ENCODE results near the gene CACNA1E. TPM values are rescaled to one million over a fixed set of nuclear protein-coding genes. Genes with fewer than 3 reads are reported as not detected.

The CACNA1E gene
- total RNA-seq, 1 experiment from 2014 or later = 0.45 TPM

- ChIA-PET CTCF (no interaction called here), POLR2A (no interaction called here)
- Mint-ChIP-seq H3K36me3 (ENCODE audit: insufficient read depth, unreplicated experiment) (no peaks in the 10 kb centered on the region), H3K27ac (ENCODE audit: unreplicated experiment) (no peak overlapping the region), H3K4me3 (ENCODE audit: unreplicated experiment) (no peak overlapping the region), H3K27me3 (ENCODE audit: insufficient read depth, unreplicated experiment) (no peaks in the 10 kb centered on the region), H3K4me1 (ENCODE audit: low read depth, unreplicated experiment) (peaks cover 12% of the 10 kb centered on the region), H3K9me3 (ENCODE audit: unreplicated experiment) (no peaks in the 10 kb centered on the region)
- H3K4me3 ChIP-seq (ENCODE audit: low read depth, low read length) = no peak overlapping the region
- no peak for DNase-seq
- peaks cover 4% of the 10 kb centered on the region for H3K4me1 ChIP-seq
- intact Hi-C loops (cut with micrococcal nuclease; ENCODE audit: unreplicated experiment) = no loop called here
- TF ChIP-seq, protein P1, sequence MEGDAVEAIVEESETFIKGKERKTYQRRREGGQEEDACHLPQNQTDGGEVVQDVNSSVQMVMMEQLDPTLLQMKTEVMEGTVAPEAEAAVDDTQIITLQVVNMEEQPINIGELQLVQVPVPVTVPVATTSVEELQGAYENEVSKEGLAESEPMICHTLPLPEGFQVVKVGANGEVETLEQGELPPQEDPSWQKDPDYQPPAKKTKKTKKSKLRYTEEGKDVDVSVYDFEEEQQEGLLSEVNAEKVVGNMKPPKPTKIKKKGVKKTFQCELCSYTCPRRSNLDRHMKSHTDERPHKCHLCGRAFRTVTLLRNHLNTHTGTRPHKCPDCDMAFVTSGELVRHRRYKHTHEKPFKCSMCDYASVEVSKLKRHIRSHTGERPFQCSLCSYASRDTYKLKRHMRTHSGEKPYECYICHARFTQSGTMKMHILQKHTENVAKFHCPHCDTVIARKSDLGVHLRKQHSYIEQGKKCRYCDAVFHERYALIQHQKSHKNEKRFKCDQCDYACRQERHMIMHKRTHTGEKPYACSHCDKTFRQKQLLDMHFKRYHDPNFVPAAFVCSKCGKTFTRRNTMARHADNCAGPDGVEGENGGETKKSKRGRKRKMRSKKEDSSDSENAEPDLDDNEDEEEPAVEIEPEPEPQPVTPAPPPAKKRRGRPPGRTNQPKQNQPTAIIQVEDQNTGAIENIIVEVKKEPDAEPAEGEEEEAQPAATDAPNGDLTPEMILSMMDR (IDR thresholded peaks at IDR 0.05; ENCODE audit: insufficient read depth in 1 of 2, low read depth in 1 of 2, low read length in 1 of 2, severe bottlenecking in 1 of 2, unreplicated experiment in 1 of 2) = no peak
- no peaks in the 10 kb centered on the region for H3K36me3 ChIP-seq (ENCODE audit: control insufficient read depth, insufficient read depth, low read length)
- H3K27me3 ChIP-seq (replicated peaks; ENCODE audit: control insufficient read depth, insufficient read depth, low read length) = no peaks in the 10 kb centered on the region
- BruUV-seq (replicated peaks) = no TSS peak
- no peaks in the 10 kb centered on the region for H3K9me3 ChIP-seq
Observed at GRCh38 chr1:181501612-181502011, 18.3 kb downstream of the CACNA1E start.

GRCh38 chr1:181503171-181503810, 20.0 kb downstream of the CACNA1E start:
- H3K4me3 Mint-ChIP-seq (ENCODE audit: unreplicated experiment) = no peak overlapping the region
- DNase-seq = no peak
- Histone ChIP-seq H3K27me3 (replicated peaks; ENCODE audit: control insufficient read depth, insufficient read depth, low read length) (no peaks in the 10 kb centered on the region), H3K4me3 (ENCODE audit: low read depth, low read length) (no peak overlapping the region), H3K36me3 (ENCODE audit: control insufficient read depth, insufficient read depth, low read length) (no peaks in the 10 kb centered on the region), H3K4me1 (no peaks in the 10 kb centered on the region), H3K9me3 (no peaks in the 10 kb centered on the region)
- H3K4me1 Mint-ChIP-seq (ENCODE audit: low read depth, unreplicated experiment) = no peaks in the 10 kb centered on the region
- ChIA-PET POLR2A (no interaction called here), CTCF (interaction anchor here (1.5 kb wide), 1 partner anchor 22 kb away, joined by 8 read pairs; no protein-coding TSS in a partner anchor)
- H3K27me3 Mint-ChIP-seq (ENCODE audit: insufficient read depth, unreplicated experiment) = no peaks in the 10 kb centered on the region
- TF ChIP-seq, protein P1 (IDR thresholded peaks at IDR 0.05; ENCODE audit: insufficient read depth in 1 of 2, low read depth in 1 of 2, low read length in 1 of 2, severe bottlenecking in 1 of 2, unreplicated experiment in 1 of 2) = no peak
- intact Hi-C loops (cut with micrococcal nuclease; ENCODE audit: unreplicated experiment) = no loop called here
- H3K27ac Mint-ChIP-seq (ENCODE audit: unreplicated experiment) = no peak overlapping the region
- H3K36me3 Mint-ChIP-seq (ENCODE audit: insufficient read depth, unreplicated experiment) = no peaks in the 10 kb centered on the region
- H3K9me3 Mint-ChIP-seq (ENCODE audit: unreplicated experiment) = no peaks in the 10 kb centered on the region
- BruUV-seq (replicated peaks) = no TSS peak

DNA sequence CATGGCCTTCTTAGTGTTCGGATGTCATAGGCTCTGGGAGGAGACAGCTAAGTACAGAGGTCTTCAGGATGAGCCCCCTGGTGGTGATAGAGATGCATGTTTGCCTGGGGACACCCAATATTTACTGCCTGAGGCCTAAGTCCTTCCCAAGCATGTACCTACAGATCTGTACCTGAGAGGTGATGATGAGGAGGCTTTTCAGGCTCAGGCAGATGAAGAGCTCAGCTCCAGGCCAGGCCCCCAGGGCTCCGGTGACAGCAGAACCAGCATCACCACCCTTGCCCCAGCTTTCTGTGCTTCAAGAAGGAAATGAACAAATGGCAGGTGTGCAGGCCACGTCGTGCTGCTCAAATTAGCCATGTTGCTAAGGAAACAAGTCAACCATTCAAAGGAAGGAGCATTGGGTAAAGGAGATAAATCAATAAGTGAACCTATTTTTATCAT, 21.1 kb downstream of the CACNA1E start:
- no peak overlapping the region for H3K27ac Mint-ChIP-seq (ENCODE audit: unreplicated experiment)
- no peaks in the 10 kb centered on the region for H3K27me3 ChIP-seq (replicated peaks; ENCODE audit: control insufficient read depth, insufficient read depth, low read length)
- H3K4me1 ChIP-seq = no peaks in the 10 kb centered on the region
- intact Hi-C loops (cut with micrococcal nuclease; ENCODE audit: unreplicated experiment) = loop anchor here (1.0 kb wide), 2 partner anchors 8 to 25 kb away; no protein-coding TSS in a partner anchor
- H3K9me3 ChIP-seq = no peaks in the 10 kb centered on the region
- TF ChIP-seq, protein P1 (IDR thresholded peaks at IDR 0.05; ENCODE audit: insufficient read depth in 1 of 2, low read depth in 1 of 2, low read length in 1 of 2, severe bottlenecking in 1 of 2, unreplicated experiment in 1 of 2) = peak; percentile 80 to 84
- H3K27me3 Mint-ChIP-seq (ENCODE audit: insufficient read depth, unreplicated experiment) = no peaks in the 10 kb centered on the region
- no peaks in the 10 kb centered on the region for H3K9me3 Mint-ChIP-seq (ENCODE audit: unreplicated experiment)
- no peaks in the 10 kb centered on the region for H3K36me3 ChIP-seq (ENCODE audit: control insufficient read depth, insufficient read depth, low read length)
- no peaks in the 10 kb centered on the region for H3K4me1 Mint-ChIP-seq (ENCODE audit: low read depth, unreplicated experiment)
- POLR2A ChIA-PET = no interaction called here
- H3K4me3 ChIP-seq (ENCODE audit: low read depth, low read length) = no peak overlapping the region
- no peak overlapping the region for H3K4me3 Mint-ChIP-seq (ENCODE audit: unreplicated experiment)
- BruUV-seq (replicated peaks) = no TSS peak
- peak; percentile 71 for DNase-seq
- H3K36me3 Mint-ChIP-seq (ENCODE audit: insufficient read depth, unreplicated experiment) = no peaks in the 10 kb centered on the region
- CTCF ChIA-PET = interaction anchor here (0.6 to 1.6 kb wide), 6 partner anchors 9 to 27 kb away, joined by 3 to 16 read pairs (median 4); no protein-coding TSS in a partner anchor
